Mammary epithelial cell (primary cell): ENCODE measurements around the gene HPX.
A peak's percentile ranks its signal among the peaks of the same experiment; 100 is the strongest.

Experiments
- CTCF ChIP-seq, 2 donors: IDR thresholded peaks in 1 of 2; conservative IDR thresholded peaks in 1 of 2; 2 replicates each; pipeline ENCODE4 v1.5.1; 2011 to 2012; ENCODE audit warnings: inconsistent platforms in 2 of 2, low read length in 2 of 2, mild to moderate bottlenecking in 2 of 2, control low read depth in 1 of 2, low read depth in 1 of 2; ENCODE audit not compliant: insufficient read depth in 1 of 2; ENCODE audit errors: extremely low read depth in 1 of 2
- EZH2 ChIP-seq: IDR thresholded peaks from 2 replicates; pipeline ENCODE4 v1.6.1; 2012; ENCODE audit warnings: low read length, inconsistent platforms, borderline replicate concordance

- TF ChIP-seq CTCF (conservative IDR thresholded peaks at IDR 0.05 in 1 of 2, IDR thresholded peaks at IDR 0.05 in 1 of 2; ENCODE audit: extremely low read depth in 1 of 2, insufficient read depth in 1 of 2, low read depth in 1 of 2, low read length in 2 of 2) (peak in 1 of 2 donors; percentile 49), EZH2 (no peak)
Observed at GRCh38 chr11:6473451-6474412, 32.9 kb upstream of the HPX start, which contains the start of gene TRIM3.
